Fibroblast of mammary gland (primary cell): ENCODE data around the gene TMEM143.
"Not testable (repeated sequence)": the region's sequence is repeated elsewhere in the genome, so short reads cannot be mapped to it uniquely, and the experiment has no call there.

ENCODE experiments used
- DNase-seq: peaks from one replicate; pipeline ENCODE4 v3.0.0-alpha.2; 2010; ENCODE audit warnings: low read depth
- H3K4me3 ChIP-seq: 2 replicates; pipeline ENCODE4 v1.5.1; 2011; ENCODE audit warnings: low read depth, mild to moderate bottlenecking, low read length, moderate library complexity; ENCODE audit not compliant: control insufficient read depth
- TF ChIP-seq, protein P1 (sequence below): conservative IDR thresholded peaks from 2 replicates; pipeline ENCODE4 v1.5.1; 2011; ENCODE audit warnings: low read depth, low read length, inconsistent platforms; ENCODE audit not compliant: control insufficient read depth, insufficient read depth

TMEM143 gene

DNA sequence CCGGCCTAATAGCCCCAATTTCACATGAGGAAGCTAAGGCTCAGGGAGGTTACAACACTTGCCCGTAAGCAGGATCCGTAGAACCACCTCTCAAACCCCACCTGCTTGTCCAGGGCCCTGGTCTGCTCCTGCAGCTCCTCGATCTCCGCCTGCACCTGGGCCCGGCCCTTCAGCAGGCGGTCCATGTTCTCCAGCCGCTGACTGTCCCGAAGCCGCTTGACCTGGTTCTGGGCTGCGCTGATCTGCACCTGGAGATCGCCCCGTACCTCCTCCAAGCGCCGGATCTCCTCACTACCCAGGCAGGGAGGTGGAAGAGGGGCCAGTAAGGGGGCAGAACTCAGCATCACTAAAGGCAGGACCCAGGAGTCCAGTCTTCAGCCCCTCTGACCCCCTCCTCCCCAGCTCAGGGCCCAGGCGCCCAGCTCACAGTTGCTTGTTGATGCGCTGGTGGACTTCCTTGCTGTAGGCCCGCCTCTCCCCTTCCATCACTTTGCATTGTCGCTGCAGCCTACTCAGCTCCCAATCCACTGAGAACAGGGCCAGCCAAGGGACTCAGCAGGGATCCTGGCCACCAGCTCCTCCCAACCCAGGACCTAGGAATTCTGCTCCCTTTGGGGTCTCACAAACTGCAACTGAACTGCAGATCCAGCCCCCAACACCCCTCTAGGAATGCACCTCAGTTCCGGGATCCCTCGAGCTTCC, 45.3 kb downstream of the TMEM143 start:
- H3K4me3 ChIP-seq, result no peak overlapping the region
- DNase-seq, result no peak
- TF ChIP-seq, protein P1, sequence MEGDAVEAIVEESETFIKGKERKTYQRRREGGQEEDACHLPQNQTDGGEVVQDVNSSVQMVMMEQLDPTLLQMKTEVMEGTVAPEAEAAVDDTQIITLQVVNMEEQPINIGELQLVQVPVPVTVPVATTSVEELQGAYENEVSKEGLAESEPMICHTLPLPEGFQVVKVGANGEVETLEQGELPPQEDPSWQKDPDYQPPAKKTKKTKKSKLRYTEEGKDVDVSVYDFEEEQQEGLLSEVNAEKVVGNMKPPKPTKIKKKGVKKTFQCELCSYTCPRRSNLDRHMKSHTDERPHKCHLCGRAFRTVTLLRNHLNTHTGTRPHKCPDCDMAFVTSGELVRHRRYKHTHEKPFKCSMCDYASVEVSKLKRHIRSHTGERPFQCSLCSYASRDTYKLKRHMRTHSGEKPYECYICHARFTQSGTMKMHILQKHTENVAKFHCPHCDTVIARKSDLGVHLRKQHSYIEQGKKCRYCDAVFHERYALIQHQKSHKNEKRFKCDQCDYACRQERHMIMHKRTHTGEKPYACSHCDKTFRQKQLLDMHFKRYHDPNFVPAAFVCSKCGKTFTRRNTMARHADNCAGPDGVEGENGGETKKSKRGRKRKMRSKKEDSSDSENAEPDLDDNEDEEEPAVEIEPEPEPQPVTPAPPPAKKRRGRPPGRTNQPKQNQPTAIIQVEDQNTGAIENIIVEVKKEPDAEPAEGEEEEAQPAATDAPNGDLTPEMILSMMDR, result no peak

DNA sequence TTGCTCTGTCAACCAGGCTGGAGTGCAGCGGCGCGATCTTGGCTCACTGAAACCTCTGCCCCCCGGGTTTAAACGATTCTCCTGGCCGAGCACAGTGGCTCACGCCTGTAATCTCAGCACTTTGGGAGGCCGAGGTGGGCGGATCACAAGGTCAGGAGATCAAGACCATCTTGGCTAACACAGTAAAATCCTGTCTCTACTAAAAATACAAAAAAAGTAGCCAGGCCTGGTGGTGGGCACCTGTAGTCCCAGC, 46.1 kb downstream of the TMEM143 start:
- not testable (repeated sequence) for DNase-seq, H3K4me3 ChIP-seq

DNA sequence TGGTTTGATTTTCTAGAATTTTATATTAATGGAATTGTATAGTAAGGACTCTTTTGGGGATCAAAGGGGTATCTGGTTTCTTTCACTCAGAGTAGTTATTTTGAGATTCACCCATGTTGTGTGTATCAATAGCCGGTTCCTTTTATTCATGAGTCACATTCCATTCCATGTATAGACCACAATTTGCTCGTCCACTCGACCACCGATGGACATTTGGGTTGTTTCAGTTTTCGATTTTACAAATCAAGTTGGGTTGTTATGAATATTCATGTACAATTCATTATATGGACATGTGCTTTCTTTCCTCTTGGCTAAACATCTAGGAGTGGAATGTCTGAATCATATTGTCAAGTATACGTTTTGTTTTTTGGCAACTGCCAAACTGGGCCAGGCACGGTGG, 48.0 kb downstream of the TMEM143 start:
- no peak overlapping the region for H3K4me3 ChIP-seq
- no peak for DNase-seq
- TF ChIP-seq, protein P1, result no peak

DNA sequence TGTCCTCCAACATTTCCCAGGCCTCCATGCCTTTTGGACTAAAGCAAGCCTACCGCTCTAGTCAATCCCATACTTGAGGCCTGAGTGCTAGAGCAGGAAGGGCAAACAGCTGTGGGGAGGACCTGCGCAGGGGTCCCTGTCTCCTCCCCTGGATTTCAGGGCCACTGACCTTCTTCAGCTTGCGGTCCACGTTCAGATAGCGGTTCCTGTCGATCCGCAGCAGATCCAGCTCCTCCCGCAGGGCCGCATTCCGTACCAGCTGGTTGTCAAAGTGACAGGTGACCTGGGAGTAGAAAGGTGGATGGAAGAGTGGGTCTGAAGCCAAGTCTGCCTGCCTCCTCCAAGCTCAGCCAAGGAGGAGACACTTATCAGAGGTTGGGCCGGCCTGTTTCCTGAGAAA, 52.4 kb downstream of the TMEM143 start:
- no peak for DNase-seq
- no peak overlapping the region for H3K4me3 ChIP-seq
- TF ChIP-seq, protein P1, result no peak

DNA sequence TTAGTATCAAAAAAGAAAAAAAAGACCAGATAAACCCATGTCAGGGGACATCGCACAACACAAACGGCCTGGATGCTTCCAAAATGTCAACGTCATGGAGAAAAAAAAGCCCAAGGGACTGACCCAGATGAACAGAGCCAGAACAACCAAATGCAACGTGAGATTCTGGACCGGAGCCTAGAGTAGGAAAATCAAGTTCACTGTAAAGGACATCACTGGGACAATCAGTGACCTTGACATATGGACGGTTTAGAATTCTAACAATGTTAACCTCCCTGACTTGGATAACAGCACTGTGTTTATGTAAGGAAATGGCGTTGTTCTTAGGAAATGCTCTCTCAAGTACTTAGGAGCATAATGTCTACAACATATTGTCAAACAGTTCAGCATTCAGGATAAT, 53.5 kb downstream of the TMEM143 start:
- H3K4me3 ChIP-seq, result no peak overlapping the region
- TF ChIP-seq, protein P1, result no peak
- no peak for DNase-seq

DNA sequence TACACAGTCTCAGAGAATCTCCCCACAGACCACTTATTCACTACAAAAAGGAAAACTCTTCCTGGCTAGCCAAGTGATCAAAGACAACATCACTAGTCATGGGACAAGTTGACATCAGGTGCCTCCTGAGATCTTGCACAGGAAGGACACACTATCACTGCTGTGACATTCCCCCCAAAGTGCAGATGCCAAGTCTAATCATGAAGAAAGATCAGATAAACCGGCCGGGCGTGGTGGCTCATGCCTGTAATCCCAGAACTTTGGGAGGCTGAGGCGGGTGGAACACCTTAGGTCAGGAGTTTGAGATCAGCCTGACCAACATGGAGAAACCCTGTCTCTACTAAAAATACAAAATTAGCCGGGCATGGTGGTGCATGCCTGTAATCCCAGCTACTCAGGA, 54.0 kb downstream of the TMEM143 start:
- H3K4me3 ChIP-seq, DNase-seq: not testable (repeated sequence)

DNA sequence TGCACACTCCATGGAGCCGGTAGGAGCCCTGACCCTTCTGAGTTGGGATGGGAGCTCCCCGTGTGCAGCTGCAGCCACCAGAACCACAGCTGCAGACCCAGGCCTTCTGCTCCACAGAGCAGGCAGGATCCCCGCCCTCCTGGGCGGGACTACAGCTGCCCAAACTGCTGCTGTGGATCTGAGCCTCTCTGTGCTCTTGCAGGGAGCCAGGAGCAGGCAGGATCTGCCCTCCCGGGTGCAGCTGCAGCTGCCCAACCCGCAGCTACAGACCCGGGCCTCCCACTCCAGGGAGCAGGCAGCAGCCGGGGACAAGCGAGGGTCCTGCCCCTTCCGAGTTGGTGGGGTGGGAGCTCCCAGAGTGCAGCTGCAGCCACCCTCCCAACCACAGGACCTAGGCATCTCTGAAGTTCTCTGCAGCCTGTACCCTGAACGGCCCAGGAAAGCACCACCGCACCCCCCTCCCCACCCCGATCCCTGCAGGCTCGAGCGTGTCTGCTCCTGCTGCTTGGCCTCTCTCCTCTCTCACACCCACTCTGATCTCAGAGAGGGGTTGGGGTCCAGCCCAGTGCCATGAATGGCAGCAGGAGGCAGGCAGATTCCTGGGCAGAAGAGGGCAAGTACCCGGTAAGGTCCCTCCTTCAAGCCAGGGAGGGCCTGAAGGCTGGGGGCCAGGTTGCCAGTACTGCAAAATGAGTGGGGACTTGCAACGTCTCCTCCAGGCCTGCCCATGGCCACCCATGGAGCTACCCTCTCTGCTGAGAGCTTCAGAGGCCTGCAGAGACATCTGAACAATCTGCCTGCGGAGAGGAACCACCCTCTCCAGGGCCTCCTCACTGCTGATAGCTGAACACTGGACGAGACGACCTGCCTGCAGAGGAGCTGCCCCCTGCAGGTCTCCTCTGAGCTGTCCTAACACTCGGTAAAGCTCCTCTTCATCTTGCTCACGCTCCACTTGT, 54.8 kb downstream of the TMEM143 start:
- TF ChIP-seq, protein P1, result peak; percentile 36

More for the DNA sequence above, 54.8 kb downstream of the TMEM143 start:
- H3K4me3 ChIP-seq, result no peak overlapping the region
- peak; percentile 36 for DNase-seq
